GM12801 (cell line): ENCODE results near the gene RFTN1.

Experiments used
- CTCF ChIP-seq: IDR thresholded peaks from one replicate; pipeline ENCODE4 v1.5.1; 2011; ENCODE audit warnings: control low read depth; ENCODE audit not compliant: insufficient read length; ENCODE audit errors: extremely low read depth

The RFTN1 gene

GRCh38 chr3:16372362-16373292 is 140.9 kb downstream of the RFTN1 start:
- no peak for TF ChIP-seq CTCF

GRCh38 chr3:16370872-16371740 is 142.4 kb downstream of the RFTN1 start:
- no peak for TF ChIP-seq CTCF

- TF ChIP-seq CTCF, result no peak
These were observed 143.0 kb downstream of the RFTN1 start for GRCh38 chr3:16370503-16370871.

- no peak for TF ChIP-seq CTCF
These were observed 143.6 kb downstream of the RFTN1 start for GRCh38 chr3:16369885-16370284.

GRCh38 chr3:16369276-16369675 is 144.2 kb downstream of the RFTN1 start:
- no peak for TF ChIP-seq CTCF

GRCh38 chr3:16366581-16366980 is 146.9 kb downstream of the RFTN1 start:
- TF ChIP-seq CTCF, result no peak

- no peak for TF ChIP-seq CTCF
These were observed 147.9 kb downstream of the RFTN1 start for GRCh38 chr3:16365491-16366128.
